ENCODE results near the gene ERC2.

ERC2 gene

GRCh38 chr3:55870594-55870993 lies 597.7 kb downstream of the ERC2 start:
- DNase-seq (ENCODE audit: low spot score), result no peak
- TF ChIP-seq CTCF (IDR thresholded peaks at IDR 0.05; ENCODE audit: extremely low read depth, missing control alignments), result no peak

GRCh38 chr3:55868347-55868746 lies 599.9 kb downstream of the ERC2 start:
- no peak for TF ChIP-seq CTCF (IDR thresholded peaks at IDR 0.05; ENCODE audit: extremely low read depth, missing control alignments)
- DNase-seq (ENCODE audit: low spot score), result no peak

- no peak for TF ChIP-seq CTCF (IDR thresholded peaks at IDR 0.05; ENCODE audit: extremely low read depth, missing control alignments)
- DNase-seq (ENCODE audit: low spot score), result no peak
Observed at GRCh38 chr3:55863028-55863427, 605.2 kb downstream of the ERC2 start.

GRCh38 chr3:55860049-55860721 lies 608.1 kb downstream of the ERC2 start:
- DNase-seq (ENCODE audit: low spot score), result no peak
- no peak for TF ChIP-seq CTCF (IDR thresholded peaks at IDR 0.05; ENCODE audit: extremely low read depth, missing control alignments)

- TF ChIP-seq CTCF (IDR thresholded peaks at IDR 0.05; ENCODE audit: extremely low read depth, missing control alignments), result no peak
- DNase-seq (ENCODE audit: low spot score), result no peak
Observed at GRCh38 chr3:55859305-55859704, 609.0 kb downstream of the ERC2 start.

- no peak for DNase-seq (ENCODE audit: low spot score)
- no peak for TF ChIP-seq CTCF (IDR thresholded peaks at IDR 0.05; ENCODE audit: extremely low read depth, missing control alignments)
Observed at GRCh38 chr3:55858727-55859126, 609.5 kb downstream of the ERC2 start.

- no peak for DNase-seq (ENCODE audit: low spot score)
- TF ChIP-seq CTCF (IDR thresholded peaks at IDR 0.05; ENCODE audit: extremely low read depth, missing control alignments), result no peak
Observed at GRCh38 chr3:55858302-55858701, 610.0 kb downstream of the ERC2 start.
